ENCODE data around the gene FBXO39. TPM values are rescaled to one million over a fixed set of nuclear protein-coding genes. Genes with fewer than 3 reads are reported as not detected.

Gene FBXO39
- total RNA-seq, 1 experiment from 2014 or later = not detected

DNA sequence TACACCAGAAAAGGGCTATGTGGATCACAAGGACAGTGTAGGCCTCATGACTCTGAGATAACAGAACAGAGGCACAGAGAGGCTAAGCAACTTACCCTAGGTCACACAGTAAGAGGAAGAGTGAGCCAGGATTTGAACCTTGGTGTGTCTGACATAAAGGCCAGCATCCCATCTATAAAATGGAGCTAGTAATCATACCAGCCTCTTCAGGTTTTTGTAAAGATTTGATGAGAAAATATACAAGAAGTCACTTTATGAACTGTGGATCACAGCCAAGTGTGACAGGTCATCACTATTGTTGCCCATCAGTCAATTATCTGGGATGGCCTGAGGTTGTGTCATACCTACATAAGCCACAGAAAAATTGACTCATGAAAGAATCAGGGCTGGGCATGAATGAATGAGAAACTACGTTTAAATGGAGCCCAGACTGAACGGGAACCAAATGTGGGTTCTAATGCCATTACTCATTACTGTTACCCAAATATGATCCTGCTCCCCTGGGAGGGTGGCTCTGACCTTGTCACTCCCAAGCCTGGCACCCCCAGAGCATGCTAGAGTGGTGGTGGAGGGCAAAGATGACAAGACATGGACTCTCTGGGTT lies 21.0 kb downstream of the FBXO39 start:
- no TSS peak for BruUV-seq (replicated peaks)
- intact Hi-C loops (cut with micrococcal nuclease; ENCODE audit: unreplicated experiment) = no loop called here
- ChIA-PET CTCF (no interaction called here), POLR2A (ENCODE audit: low non-redundant PET) (no interaction called here)
- no peaks in the 10 kb centered on the region for H3K36me3 ChIP-seq (ENCODE audit: insufficient read depth, low read length, poor library complexity, severe bottlenecking)
- H3K4me3 ChIP-seq (ENCODE audit: low read depth, low read length, poor library complexity, severe bottlenecking) = no peak overlapping the region
- H3K27ac ChIP-seq (ENCODE audit: low read depth, low read length, poor library complexity, severe bottlenecking) = no peak overlapping the region
- H3K4me1 ChIP-seq (ENCODE audit: insufficient read depth, low read length, poor library complexity, severe bottlenecking) = no peaks in the 10 kb centered on the region
- TF ChIP-seq, protein P1, sequence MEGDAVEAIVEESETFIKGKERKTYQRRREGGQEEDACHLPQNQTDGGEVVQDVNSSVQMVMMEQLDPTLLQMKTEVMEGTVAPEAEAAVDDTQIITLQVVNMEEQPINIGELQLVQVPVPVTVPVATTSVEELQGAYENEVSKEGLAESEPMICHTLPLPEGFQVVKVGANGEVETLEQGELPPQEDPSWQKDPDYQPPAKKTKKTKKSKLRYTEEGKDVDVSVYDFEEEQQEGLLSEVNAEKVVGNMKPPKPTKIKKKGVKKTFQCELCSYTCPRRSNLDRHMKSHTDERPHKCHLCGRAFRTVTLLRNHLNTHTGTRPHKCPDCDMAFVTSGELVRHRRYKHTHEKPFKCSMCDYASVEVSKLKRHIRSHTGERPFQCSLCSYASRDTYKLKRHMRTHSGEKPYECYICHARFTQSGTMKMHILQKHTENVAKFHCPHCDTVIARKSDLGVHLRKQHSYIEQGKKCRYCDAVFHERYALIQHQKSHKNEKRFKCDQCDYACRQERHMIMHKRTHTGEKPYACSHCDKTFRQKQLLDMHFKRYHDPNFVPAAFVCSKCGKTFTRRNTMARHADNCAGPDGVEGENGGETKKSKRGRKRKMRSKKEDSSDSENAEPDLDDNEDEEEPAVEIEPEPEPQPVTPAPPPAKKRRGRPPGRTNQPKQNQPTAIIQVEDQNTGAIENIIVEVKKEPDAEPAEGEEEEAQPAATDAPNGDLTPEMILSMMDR (conservative IDR thresholded peaks at IDR 0.05; ENCODE audit: low read depth, low read length) = no peak
- no peak for TF ChIP-seq EZH2 (IDR thresholded peaks at IDR 0.05; ENCODE audit: borderline replicate concordance, low read depth, low read length, poor library complexity, severe bottlenecking)
- H3K27me3 ChIP-seq (replicated peaks; ENCODE audit: insufficient read depth, low read depth, low read length, poor library complexity) = peaks cover 26% of the 10 kb centered on the region
- H3K9me3 ChIP-seq (ENCODE audit: low read depth, low read length, poor library complexity, severe bottlenecking) = no peaks in the 10 kb centered on the region
- DNase-seq (ENCODE audit: low spot score) = no peak

DNA sequence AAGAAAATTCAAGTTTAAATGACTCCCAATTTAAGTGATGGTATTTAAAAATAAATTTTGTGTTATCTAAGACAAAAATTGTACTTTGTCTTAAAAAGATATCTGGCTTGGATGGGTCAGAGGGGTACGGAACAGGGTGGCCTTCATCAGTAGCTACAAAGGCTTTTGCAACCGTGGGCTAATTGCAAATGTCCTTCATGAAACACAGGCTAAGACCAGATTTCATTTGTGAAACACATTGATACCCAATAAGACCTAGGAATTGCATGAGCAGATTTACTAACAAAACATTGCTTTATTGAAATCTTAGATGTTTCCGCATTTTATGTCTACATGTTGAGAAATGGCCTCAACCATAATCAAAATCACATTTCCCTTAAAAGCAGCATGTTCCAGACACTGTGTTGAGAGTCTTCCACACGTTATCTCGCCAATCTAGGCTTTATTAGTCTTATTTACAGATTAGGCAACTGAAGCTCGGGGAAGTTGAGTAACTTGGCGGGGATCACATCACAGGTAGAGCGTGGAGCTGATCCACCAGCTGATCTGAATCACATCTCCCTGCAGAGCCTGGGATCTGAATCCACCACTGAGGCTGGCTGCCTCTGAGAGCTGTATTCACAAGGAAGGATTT lies 21.8 kb downstream of the FBXO39 start:
- no peak overlapping the region for H3K4me3 ChIP-seq (ENCODE audit: low read depth, low read length, poor library complexity, severe bottlenecking)
- intact Hi-C loops (cut with micrococcal nuclease; ENCODE audit: unreplicated experiment) = no loop called here
- POLR2A ChIA-PET (ENCODE audit: low non-redundant PET) = no interaction called here
- TF ChIP-seq, protein P1 (conservative IDR thresholded peaks at IDR 0.05; ENCODE audit: low read depth, low read length) = no peak
- no peaks in the 10 kb centered on the region for H3K36me3 ChIP-seq (ENCODE audit: insufficient read depth, low read length, poor library complexity, severe bottlenecking)
- no peak overlapping the region for H3K27ac ChIP-seq (ENCODE audit: low read depth, low read length, poor library complexity, severe bottlenecking)
- H3K4me1 ChIP-seq (ENCODE audit: insufficient read depth, low read length, poor library complexity, severe bottlenecking) = no peaks in the 10 kb centered on the region
- CTCF ChIA-PET = no interaction called here
- peaks cover 26% of the 10 kb centered on the region for H3K27me3 ChIP-seq (replicated peaks; ENCODE audit: insufficient read depth, low read depth, low read length, poor library complexity)
- no peak for DNase-seq (ENCODE audit: low spot score)
- H3K9me3 ChIP-seq (ENCODE audit: low read depth, low read length, poor library complexity, severe bottlenecking) = no peaks in the 10 kb centered on the region
- no TSS peak for BruUV-seq (replicated peaks)

DNA sequence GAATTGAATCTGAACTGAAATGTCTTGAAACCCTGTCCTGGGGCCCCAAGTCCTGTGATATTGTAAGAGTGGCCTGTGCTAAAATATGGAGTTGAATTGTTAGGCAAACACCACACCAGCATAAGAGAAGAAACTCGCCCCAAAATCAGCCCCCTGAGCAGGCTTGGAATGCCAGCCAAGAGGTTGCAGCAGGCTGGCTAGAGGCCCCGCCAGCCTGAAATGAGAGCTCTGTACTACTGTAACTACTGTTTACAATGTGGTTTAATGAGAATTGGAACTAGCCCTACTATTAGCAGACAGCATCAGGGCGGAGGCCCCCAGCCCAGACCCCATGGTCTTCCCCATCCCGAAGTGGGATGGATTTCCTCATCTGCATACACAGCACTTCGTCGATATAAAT lies 23.7 kb downstream of the FBXO39 start:
- Histone ChIP-seq H3K4me3 (ENCODE audit: low read depth, low read length, poor library complexity, severe bottlenecking) (no peak overlapping the region), H3K27ac (ENCODE audit: low read depth, low read length, poor library complexity, severe bottlenecking) (no peak overlapping the region), H3K36me3 (ENCODE audit: insufficient read depth, low read length, poor library complexity, severe bottlenecking) (no peaks in the 10 kb centered on the region), H3K9me3 (ENCODE audit: low read depth, low read length, poor library complexity, severe bottlenecking) (no peaks in the 10 kb centered on the region), H3K27me3 (replicated peaks; ENCODE audit: insufficient read depth, low read depth, low read length, poor library complexity) (peaks cover 26% of the 10 kb centered on the region), H3K4me1 (ENCODE audit: insufficient read depth, low read length, poor library complexity, severe bottlenecking) (no peaks in the 10 kb centered on the region)
- ChIA-PET POLR2A (ENCODE audit: low non-redundant PET) (no interaction called here), CTCF (no interaction called here)
- no peak for DNase-seq (ENCODE audit: low spot score)
- BruUV-seq (replicated peaks) = no TSS peak
- TF ChIP-seq, protein P1 (conservative IDR thresholded peaks at IDR 0.05; ENCODE audit: low read depth, low read length) = no peak
- no peak for TF ChIP-seq EZH2 (IDR thresholded peaks at IDR 0.05; ENCODE audit: borderline replicate concordance, low read depth, low read length, poor library complexity, severe bottlenecking)
- intact Hi-C loops (cut with micrococcal nuclease; ENCODE audit: unreplicated experiment) = no loop called here
